ENCODE measurements around the gene ZNF19. TPM values are rescaled to one million over a fixed set of nuclear protein-coding genes. Genes with fewer than 3 reads are reported as not detected.
A peak's percentile ranks its signal among the peaks of the same experiment; 100 is the strongest.

ZNF19 gene
- total and polyA plus RNA-seq, 9 of the 15 experiments (the other 6 are each of a cell fraction or from before 2014, with no cell fraction given), result 1.2 to 2.8 (median 1.8) TPM

- TF ChIP-seq ZNF318 (IDR thresholded peaks at IDR 0.05; ENCODE audit: borderline replicate concordance in 1 of 2, low read depth in 1 of 2) (no peak), PRDM10 (IDR thresholded peaks at IDR 0.05; ENCODE audit: partially characterized antibody) (peak; percentile 55), STAG1 (CRISPR knock-in tag; IDR thresholded peaks at IDR 0.05; ENCODE audit: borderline replicate concordance) (no peak), E2F6 (IDR thresholded peaks at IDR 0.05; ENCODE audit: borderline replicate concordance in 1 of 2, extremely low read depth in 1 of 2, insufficient read depth in 1 of 2, insufficient read length in 1 of 2, low read depth in 1 of 2, low read length in 1 of 2, poor library complexity in 1 of 2, severe bottlenecking in 1 of 2) (no peak), HDAC8 (tag; IDR thresholded peaks at IDR 0.05) (no peak), ZNF324 (CRISPR knock-in tag; IDR thresholded peaks at IDR 0.05) (no peak), ATF6 (CRISPR knock-in tag; IDR thresholded peaks at IDR 0.05) (no peak), MYBL2 (IDR thresholded peaks at IDR 0.05; ENCODE audit: low read depth) (no peak), MYBL2 (CRISPR knock-in tag; IDR thresholded peaks at IDR 0.05; ENCODE audit: borderline replicate concordance) (no peak), FOSL1 (tag; conservative IDR thresholded peaks at IDR 0.05) (peak; percentile 72), ZNF551 (CRISPR knock-in tag; IDR thresholded peaks at IDR 0.05) (no peak)
These were observed 58.4 kb downstream of the ZNF19 start (continued) for GRCh38 chr16:71430744-71431143.
